GM12878 (cell line): Measurements from ENCODE around the gene NHERF1.
A peak's percentile ranks its signal among the peaks of the same experiment; 100 is the strongest.

ENCODE experiments used
- BCLAF1 ChIP-seq: fragments of 450-650 bp; IDR thresholded peaks from 2 replicates; pipeline ENCODE4 v1.6.1; 2017; ENCODE audit warnings: antibody characterized with exemption, mild to moderate bottlenecking, moderate library complexity
- CTCF ChIP-seq, 3 experiments: IDR thresholded peaks in 2 of 3; conservative IDR thresholded peaks in 1 of 3; 2 replicates each; pipeline ENCODE4 v1.5.1; 2011; ENCODE audit warnings: low read depth in 3 of 3, low read length in 3 of 3, mild to moderate bottlenecking in 3 of 3, control low read depth in 2 of 3, moderate library complexity in 2 of 3, inconsistent platforms in 1 of 3, mixed read lengths in 1 of 3; ENCODE audit not compliant: control insufficient read depth in 2 of 3, insufficient read depth in 1 of 3; ENCODE audit errors: extremely low read depth in 1 of 3
- FOXM1 ChIP-seq: IDR thresholded peaks from 2 replicates; pipeline ENCODE4 v1.6.1; 2012; ENCODE audit warnings: low read depth, mild to moderate bottlenecking, inconsistent platforms, low read length, moderate library complexity
- IKZF1 ChIP-seq: fragments of 450-650 bp; conservative IDR thresholded peaks from 2 replicates; pipeline ENCODE4 v1.6.1; 2017; ENCODE audit warnings: antibody characterized with exemption, mild to moderate bottlenecking
- IRF3 ChIP-seq: fragments of 450-650 bp; IDR thresholded peaks from 2 replicates; pipeline ENCODE4 v1.6.1; 2014; ENCODE audit warnings: mild to moderate bottlenecking
- PML ChIP-seq: IDR thresholded peaks from 2 replicates; pipeline ENCODE4 v1.6.1; 2012; ENCODE audit warnings: low read length, inconsistent platforms
- POLR2A ChIP-seq: IDR thresholded peaks from 2 replicates; pipeline ENCODE4 v1.6.1; 2011; ENCODE audit warnings: low read depth, mild to moderate bottlenecking, low read length
- POLR2AphosphoS5 ChIP-seq: IDR thresholded peaks from 2 replicates; pipeline ENCODE4 v1.6.1; 2011; ENCODE audit warnings: mild to moderate bottlenecking, low read length, inconsistent platforms
- PRDM15 ChIP-seq: fragments of 450-650 bp; formaldehyde crosslinking; IDR thresholded peaks from 2 replicates; pipeline ENCODE4 v1.4.0; 2020; ENCODE audit warnings: mild to moderate bottlenecking, moderate library complexity
- SMC3 ChIP-seq: IDR thresholded peaks from 2 replicates; pipeline ENCODE4 v1.6.1; 2011; ENCODE audit warnings: low read length, improper control_type of control experiment, borderline replicate concordance
- SREBF2 ChIP-seq: IDR thresholded peaks from 2 replicates; pipeline ENCODE4 v1.6.1; 2012; ENCODE audit warnings: mild to moderate bottlenecking, low read length
- USF1 ChIP-seq: IDR thresholded peaks from 2 replicates; pipeline ENCODE4 v1.6.1; 2011; ENCODE audit warnings: borderline replicate concordance, low read depth, mild to moderate bottlenecking, moderate library complexity, mixed read lengths, low read length; ENCODE audit not compliant: insufficient read depth; ENCODE audit errors: extremely low read length
- USF2 ChIP-seq: IDR thresholded peaks from 2 replicates; pipeline ENCODE4 v1.6.1; 2011; ENCODE audit warnings: low read depth, low read length, improper control_type of control experiment, borderline replicate concordance
- ZZZ3 ChIP-seq: IDR thresholded peaks from 2 replicates; pipeline ENCODE4 v1.6.1; 2011; ENCODE audit warnings: low read depth; ENCODE audit not compliant: control insufficient read depth, insufficient read length

- no peak for TF ChIP-seq CTCF (IDR thresholded peaks at IDR 0.05 in 2 of 3, conservative IDR thresholded peaks at IDR 0.05 in 1 of 3; ENCODE audit: control insufficient read depth in 2 of 3, extremely low read depth in 1 of 3, insufficient read depth in 1 of 3, low read depth in 3 of 3, low read length in 3 of 3)
- no peak for TF ChIP-seq USF1
- TF ChIP-seq PRDM15: no peak
- TF ChIP-seq SMC3: no peak
- TF ChIP-seq BCLAF1: no peak
- TF ChIP-seq SREBF2: no peak
- no peak for TF ChIP-seq PML
- TF ChIP-seq USF2: no peak
- TF ChIP-seq ZZZ3: no peak
- TF ChIP-seq IRF3: no peak
- TF ChIP-seq POLR2AphosphoS5: no peak
- TF ChIP-seq IKZF1: no peak; the same call in 1 of the 2 replicates
- peak; percentile 82 for TF ChIP-seq POLR2A
- no peak for TF ChIP-seq FOXM1
Observed at GRCh38 chr17:74738051-74738996, 10.1 kb upstream of the NHERF1 start.
